Osteoblast (primary cell): ENCODE results near the gene CCDC85C. TPM values are rescaled to one million over a fixed set of nuclear protein-coding genes. Genes with fewer than 3 reads are reported as not detected.

Experiments
- DNase-seq: peaks from one replicate; pipeline ENCODE4 v3.0.0; 2011; ENCODE audit warnings: low spot score, mixed read lengths; ENCODE audit not compliant: insufficient read length; ENCODE audit errors: missing footprints
- H2AFZ ChIP-seq: 2 replicates; pipeline ENCODE4 v1.6.0; 2011; ENCODE audit warnings: mild to moderate bottlenecking, low read length
- H3K27ac ChIP-seq: 2 replicates; pipeline ENCODE4 v1.5.1; 2011; ENCODE audit warnings: mild to moderate bottlenecking, low read depth, low read length, moderate library complexity
- H3K27me3 ChIP-seq: 2 replicates; pipeline ENCODE4 v1.6.0; 2012; ENCODE audit warnings: mild to moderate bottlenecking, control low read depth, inconsistent platforms, low read length, moderate library complexity; ENCODE audit not compliant: insufficient read depth
- H3K36me3 ChIP-seq: 2 replicates; pipeline ENCODE4 v1.5.1; 2011; ENCODE audit warnings: mild to moderate bottlenecking, low read length, control low read depth, moderate library complexity; ENCODE audit not compliant: insufficient read depth
- H3K4me1 ChIP-seq: 2 replicates; pipeline ENCODE4 v1.5.1; 2011; ENCODE audit warnings: mild to moderate bottlenecking, low read length, control low read depth, moderate library complexity; ENCODE audit not compliant: insufficient read depth
- H3K4me2 ChIP-seq: 2 replicates; pipeline ENCODE4 v1.6.0; 2011; ENCODE audit warnings: mild to moderate bottlenecking, low read length; ENCODE audit not compliant: insufficient read depth
- H3K4me3 ChIP-seq: fragments of 200-600 bp; sonication (generic); 3 replicates; pipeline ENCODE4 v1.5.1; 2012; ENCODE audit warnings: mild to moderate bottlenecking, low read length, inconsistent platforms; ENCODE audit not compliant: insufficient read depth
- H3K79me2 ChIP-seq: 2 replicates; pipeline ENCODE4 v1.6.0; 2012; ENCODE audit warnings: mild to moderate bottlenecking, low read length, control low read depth, inconsistent platforms; ENCODE audit not compliant: insufficient read depth
- H3K9me3 ChIP-seq: 2 replicates; pipeline ENCODE4 v1.5.1; 2011; ENCODE audit warnings: low read depth, low read length, control low read depth
- H4K20me1 ChIP-seq: 2 replicates; pipeline ENCODE4 v1.6.0; 2012; ENCODE audit warnings: mild to moderate bottlenecking, low read length, control low read depth; ENCODE audit not compliant: insufficient read depth
- CTCF ChIP-seq: IDR thresholded peaks from 2 replicates; pipeline ENCODE4 v1.5.1; 2011; ENCODE audit warnings: mild to moderate bottlenecking, low read depth, low read length, moderate library complexity; ENCODE audit errors: extremely low read depth
- total RNA-seq: library from RNA; depleted of rRNA; stranded (reverse); fragments of >200 nt; gene quantifications from 2 replicates; pipeline ENCODE4 v1.2.3, GENCODE V29; 2012

CCDC85C gene
- total RNA-seq, 1 donor, result 3.6 TPM

DNA sequence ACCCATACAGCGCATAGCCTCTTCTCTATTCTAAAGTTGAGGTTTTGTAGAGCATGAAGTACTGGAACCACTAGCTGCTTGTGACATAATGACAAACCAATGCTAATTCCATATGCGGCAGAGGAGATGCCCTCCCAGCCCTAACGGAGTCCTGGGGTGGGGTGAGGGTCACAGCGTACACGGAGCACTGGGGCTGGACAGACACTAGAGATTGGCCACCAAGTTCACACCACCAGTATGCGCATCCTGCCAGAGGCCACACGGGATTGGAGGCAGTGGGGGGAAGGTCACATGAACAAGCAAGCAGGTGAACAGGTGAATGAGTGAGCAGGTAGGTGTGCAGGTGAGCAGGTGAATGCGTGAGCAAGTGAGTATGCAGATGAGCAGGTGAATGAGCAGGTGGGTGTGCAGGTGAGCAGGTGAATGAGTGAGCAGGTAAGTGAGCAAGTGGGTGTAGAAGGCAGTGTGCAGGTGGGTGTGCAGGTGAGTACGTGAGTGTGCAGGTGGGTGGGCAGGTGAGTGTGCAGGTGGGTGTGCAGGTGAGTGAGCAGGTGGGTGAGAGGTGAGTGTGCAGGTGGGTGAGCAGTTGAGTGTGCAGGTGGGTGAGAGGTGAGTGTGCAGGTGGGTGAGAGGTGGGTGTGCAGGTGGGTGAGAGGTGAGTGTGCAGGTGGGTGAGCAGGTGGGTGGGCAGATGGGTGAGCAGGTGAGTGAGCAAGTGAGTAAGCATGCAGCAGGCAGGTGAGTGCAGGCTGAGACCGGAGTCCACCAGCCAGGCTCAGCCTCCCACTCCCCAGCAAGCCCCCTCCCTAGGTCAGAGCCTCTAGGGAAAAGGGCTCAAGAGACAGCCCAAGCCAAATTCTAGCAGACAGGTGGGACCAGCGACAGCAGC, 52.7 kb downstream of the CCDC85C start:
- Histone ChIP-seq H3K36me3 (no peaks in the 10 kb centered on the region), H3K79me2 (no peaks in the 10 kb centered on the region), H3K4me1 (no peaks in the 10 kb centered on the region), H3K4me2 (no peak overlapping the region), H3K4me3 (no peak overlapping the region), H3K9me3 (no peaks in the 10 kb centered on the region), H2AFZ (no peak overlapping the region), H3K27me3 (peaks cover 3% of the 10 kb centered on the region), H4K20me1 (peaks cover 52% of the 10 kb centered on the region), H3K27ac (no peak overlapping the region)
- DNase-seq, result peak; percentile 27
- TF ChIP-seq CTCF, result no peak

GRCh38 chr14:99550387-99550992, 53.5 kb downstream of the CCDC85C start:
- H3K4me3 ChIP-seq, result no peak overlapping the region
- H3K4me1 ChIP-seq, result no peaks in the 10 kb centered on the region
- peaks cover 3% of the 10 kb centered on the region for H3K27me3 ChIP-seq
- no peaks in the 10 kb centered on the region for H3K9me3 ChIP-seq
- no peak for TF ChIP-seq CTCF
- no peaks in the 10 kb centered on the region for H3K79me2 ChIP-seq
- peaks cover 53% of the 10 kb centered on the region for H4K20me1 ChIP-seq
- no peaks in the 10 kb centered on the region for H3K36me3 ChIP-seq
- H2AFZ ChIP-seq, result no peak overlapping the region
- DNase-seq, result peak; percentile 31
- no peak overlapping the region for H3K4me2 ChIP-seq
- no peak overlapping the region for H3K27ac ChIP-seq

- H2AFZ ChIP-seq, result no peak overlapping the region
- H3K4me3 ChIP-seq, result no peak overlapping the region
- peaks cover 3% of the 10 kb centered on the region for H3K27me3 ChIP-seq
- H3K4me2 ChIP-seq, result no peak overlapping the region
- H3K79me2 ChIP-seq, result no peaks in the 10 kb centered on the region
- no peak overlapping the region for H3K27ac ChIP-seq
- no peaks in the 10 kb centered on the region for H3K4me1 ChIP-seq
- no peak for TF ChIP-seq CTCF
- peak; percentile 90 for DNase-seq
- no peaks in the 10 kb centered on the region for H3K9me3 ChIP-seq
- H4K20me1 ChIP-seq, result peaks cover 56% of the 10 kb centered on the region
- no peaks in the 10 kb centered on the region for H3K36me3 ChIP-seq
Observed at GRCh38 chr14:99549684-99550083, 54.3 kb downstream of the CCDC85C start.

DNA sequence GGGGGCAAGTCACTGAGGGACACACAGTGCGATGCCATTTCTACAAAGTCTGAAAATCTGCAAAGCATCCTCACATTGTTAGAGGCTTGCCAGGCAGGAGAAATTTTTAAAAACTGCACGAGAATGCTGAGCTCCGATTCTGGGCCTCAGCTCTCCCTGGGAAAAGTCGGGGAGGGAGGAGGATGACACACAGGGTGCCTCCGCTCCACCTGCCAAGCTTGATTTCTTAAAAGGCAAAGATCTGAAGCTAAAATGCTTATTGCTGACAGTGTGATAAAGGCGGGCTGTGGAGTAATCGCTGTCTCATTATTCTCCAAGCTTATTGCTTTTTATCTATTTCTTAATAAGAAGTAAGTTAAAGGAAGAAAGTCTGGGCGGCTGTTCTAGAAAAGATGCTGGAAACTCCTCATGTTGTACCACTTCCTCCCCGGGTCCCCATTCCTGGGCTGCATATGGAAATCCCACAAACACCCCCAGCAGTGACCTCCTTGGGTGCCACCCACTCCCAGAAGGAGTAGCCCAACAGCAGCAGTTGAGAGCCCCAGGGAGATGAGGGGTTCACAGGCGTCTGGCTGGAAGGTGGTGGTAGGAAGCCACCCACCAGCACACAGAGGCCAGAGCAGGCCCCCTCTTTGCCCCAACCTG, 55.0 kb downstream of the CCDC85C start:
- H3K4me3 ChIP-seq, result no peak overlapping the region
- H3K36me3 ChIP-seq, result no peaks in the 10 kb centered on the region
- no peak overlapping the region for H3K4me2 ChIP-seq
- H3K27me3 ChIP-seq, result peaks cover 3% of the 10 kb centered on the region
- no peaks in the 10 kb centered on the region for H3K79me2 ChIP-seq
- H2AFZ ChIP-seq, result no peak overlapping the region
- no peaks in the 10 kb centered on the region for H3K9me3 ChIP-seq
- H3K4me1 ChIP-seq, result no peaks in the 10 kb centered on the region
- no peak for TF ChIP-seq CTCF
- H3K27ac ChIP-seq, result no peak overlapping the region
- H4K20me1 ChIP-seq, result peaks cover 55% of the 10 kb centered on the region
- peak; percentile 43 for DNase-seq
